Measurements from ENCODE around the gene PUSL1.
"Not testable (repeated sequence)": the region's sequence is repeated elsewhere in the genome, so short reads cannot be mapped to it uniquely, and the experiment has no call there.

Gene PUSL1

DNA sequence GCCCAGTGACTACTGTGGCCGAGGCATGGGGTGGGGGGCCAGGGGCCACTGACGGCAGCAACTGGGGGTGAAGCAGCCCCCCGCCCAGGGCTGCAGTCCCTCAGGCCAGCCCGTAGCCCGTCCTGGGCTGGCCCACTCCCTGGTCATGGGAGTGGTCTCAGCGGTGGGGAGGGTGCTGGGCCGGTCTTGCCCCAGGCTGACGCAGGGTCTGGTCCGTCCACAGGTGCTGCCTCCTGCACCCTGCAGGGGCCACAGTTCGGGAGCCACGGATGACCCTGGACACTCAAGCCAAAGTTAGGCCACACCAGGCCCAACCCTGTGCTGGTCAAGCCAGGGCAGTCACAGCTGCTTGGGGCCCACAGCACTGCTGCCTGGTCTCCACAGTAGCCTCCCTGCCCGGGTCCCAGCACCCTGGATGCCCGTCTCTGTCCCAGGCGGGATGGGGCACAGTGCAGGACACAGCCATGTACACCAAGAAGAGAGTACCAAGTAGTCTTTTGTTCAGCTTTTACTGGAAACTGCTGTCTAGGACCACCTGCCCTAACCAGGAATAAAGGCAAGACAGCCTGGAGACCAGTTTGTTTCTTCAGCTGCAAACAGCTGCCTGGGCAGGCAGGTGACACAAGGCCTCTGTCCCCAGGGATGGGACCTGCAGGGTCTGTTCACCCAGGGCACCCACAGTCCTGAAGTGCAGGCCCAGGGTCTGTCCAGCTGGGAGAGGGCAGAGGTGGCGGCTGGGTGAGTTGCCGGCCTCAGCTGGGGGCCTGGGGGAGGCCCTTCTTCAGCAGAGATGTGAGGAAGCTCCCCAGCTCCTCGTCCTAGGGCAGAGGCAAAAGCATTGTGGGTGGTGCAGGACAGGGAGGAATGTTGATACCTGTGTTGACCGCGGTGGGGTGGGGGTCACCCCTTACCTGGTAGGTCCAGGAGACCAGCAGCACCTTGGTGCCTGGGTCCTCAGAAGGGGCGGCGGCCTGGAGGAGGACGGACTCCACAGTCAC lies 3.0 kb downstream of the PUSL1 start:
- DNase-seq: no peak

DNA sequence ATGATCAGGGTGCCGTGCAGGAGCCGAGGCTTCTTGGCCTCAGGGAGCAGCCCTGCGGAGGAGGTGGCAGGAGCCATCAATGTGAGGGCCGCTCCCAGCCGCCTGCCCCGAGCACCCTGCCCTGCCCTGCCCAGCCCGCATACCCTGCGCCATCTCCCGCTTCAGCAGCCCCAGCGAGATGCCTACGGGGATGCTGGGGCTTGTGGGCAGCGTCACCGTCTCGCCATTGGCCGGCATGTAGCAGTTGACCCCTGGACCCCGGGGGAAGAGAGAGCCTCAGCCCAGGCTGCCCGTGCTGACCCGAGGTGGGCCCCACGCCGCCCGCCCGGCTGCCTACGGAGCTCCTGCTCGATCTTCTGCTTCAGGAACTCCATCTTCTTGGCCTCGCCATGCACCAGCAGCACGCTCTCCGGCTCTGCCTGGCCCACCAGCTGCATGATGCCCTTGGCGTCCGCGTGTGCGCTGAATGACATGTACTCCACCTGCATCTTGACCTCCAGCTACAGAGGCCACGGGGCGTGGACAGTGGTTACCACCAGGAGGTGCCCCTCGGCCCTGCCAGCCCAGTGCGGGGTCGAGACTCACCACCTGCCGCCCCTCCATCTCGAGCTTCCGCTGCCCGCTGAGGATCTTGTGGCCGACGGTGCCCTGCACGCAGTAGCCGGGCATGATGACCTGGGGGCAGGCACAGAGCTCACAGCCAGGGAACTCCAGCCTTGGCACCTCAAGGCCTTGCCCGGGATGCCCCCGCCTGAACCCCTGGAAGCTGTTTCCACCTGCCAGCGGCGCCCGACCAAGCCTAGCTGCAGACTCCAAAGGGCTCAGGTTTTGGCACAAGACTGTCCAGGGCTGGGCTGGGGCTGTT lies 4.3 kb downstream of the PUSL1 start:
- no peak for DNase-seq

DNA sequence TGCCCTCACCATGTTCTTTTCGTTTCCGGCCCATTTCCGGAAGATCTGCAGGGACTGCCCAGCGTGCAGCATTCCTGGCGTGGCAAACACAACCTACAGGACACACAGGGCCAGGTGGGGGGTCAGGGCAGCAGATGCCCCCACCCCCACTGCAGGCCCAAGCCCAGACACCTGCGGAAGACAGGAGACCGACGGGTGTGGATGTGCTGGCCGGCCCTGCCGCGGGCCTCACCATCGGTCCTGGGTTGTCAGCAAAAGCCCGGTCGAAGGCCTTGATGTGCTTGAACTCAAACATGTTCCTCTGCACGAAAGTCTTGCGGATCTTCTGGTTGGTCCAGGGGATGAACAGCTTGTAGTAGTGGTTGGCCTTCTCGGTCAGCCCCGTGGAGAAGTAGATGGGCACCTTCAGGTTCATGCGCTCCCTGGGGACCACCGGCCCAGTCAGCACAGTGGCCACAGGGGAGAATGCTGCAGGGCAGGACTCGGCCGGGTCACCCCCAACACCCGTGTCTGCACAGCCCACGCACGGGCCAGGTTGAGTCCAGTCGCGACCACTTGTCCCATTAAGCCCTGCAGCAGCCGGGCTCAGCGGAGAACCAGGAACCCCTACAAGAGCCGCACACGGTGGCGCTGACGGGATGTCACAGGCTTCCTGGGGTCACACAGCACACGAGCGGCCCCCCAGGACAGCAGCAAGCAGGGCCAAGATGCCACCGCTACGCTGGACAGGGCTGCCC lies 5.3 kb downstream of the PUSL1 start:
- DNase-seq: no peak

DNA sequence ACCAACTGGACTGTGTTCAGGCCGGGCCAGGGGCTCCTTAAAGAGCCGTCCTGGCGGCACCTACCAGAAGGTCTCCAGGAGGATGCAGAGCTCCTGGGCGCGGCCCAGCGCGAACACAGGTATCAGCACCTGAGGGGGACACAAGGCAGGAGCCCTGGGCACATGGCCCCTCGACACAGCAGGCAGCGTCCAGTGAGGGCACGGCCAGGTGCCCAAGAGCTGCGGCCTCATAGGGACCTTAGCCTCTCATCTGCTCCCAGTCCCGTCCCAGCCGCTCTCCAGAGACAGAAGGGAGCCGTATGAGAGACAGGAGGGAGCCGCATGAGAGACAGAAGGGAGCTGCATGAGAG lies 5.8 kb downstream of the PUSL1 start:
- no peak for DNase-seq

- no peak for DNase-seq
These were observed 6.4 kb downstream of the PUSL1 start for GRCh38 chr1:1314678-1315335.

DNA sequence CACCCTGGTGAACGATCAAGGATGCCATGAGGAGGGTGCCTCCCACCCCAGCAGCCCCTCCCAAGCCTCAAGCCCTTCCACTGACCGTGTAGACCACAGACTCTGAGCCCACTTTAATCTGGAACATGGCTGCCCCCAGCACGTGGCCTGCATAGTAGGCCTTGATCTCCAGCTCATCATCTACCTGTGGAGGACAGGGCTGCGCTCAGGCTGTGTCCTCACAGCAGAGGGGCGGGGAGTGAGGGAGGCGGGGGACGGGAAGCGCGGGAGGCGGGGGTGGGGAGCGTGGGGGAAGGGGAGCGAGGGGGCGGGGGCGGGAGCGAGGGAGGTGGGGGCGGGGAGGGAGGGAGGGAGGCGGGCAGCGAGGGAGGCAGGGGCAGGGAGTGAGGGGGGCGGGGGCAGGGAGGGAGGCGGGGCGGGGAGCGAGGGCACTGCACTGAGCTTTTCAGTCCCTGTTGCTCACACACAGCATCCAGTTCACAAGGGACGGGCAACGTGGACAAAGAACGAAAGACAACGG lies 7.1 kb downstream of the PUSL1 start:
- DNase-seq: no peak

DNA sequence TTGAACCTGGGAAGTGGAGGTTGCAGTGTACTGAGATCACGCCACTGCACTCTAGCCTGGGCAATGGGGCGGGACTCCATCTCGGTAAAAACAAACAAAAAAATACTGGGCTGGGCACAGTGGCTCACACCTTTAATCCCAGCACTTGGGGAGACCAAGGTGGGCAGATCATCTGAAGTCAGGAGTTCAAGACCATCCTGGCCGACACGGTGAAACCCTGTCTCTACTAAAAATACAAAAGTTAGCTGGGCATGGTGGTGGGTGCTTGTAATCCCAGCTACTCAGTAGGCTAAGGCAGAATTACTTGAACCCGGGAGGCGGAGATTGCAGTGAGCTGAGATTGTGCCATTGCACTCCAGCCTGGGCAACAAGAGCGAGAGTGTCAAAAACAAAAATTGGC lies 7.8 kb downstream of the PUSL1 start:
- DNase-seq: not testable (repeated sequence)

DNA sequence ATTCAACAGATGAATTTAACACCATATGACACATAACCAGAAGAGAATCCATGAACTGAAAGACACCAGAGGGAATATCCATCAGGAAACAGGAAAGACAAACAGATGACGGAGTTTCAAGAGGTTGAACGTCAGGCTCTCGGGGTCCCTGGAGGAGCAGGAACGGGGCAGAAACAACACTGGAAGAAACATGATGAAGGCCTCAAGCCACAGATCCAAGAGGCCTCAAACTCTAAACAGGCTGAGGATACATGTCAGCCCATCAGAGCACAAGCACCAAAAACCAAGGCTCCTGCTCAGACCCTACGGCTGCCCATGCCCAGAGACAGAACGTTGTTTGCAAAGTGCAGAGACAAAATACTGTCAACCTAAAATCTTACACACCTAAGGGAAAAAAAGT lies 9.0 kb downstream of the PUSL1 start:
- DNase-seq: no peak

- DNase-seq: peak; percentile 79
These were observed 9.8 kb downstream of the PUSL1 start for GRCh38 chr1:1318131-1318652.

DNA sequence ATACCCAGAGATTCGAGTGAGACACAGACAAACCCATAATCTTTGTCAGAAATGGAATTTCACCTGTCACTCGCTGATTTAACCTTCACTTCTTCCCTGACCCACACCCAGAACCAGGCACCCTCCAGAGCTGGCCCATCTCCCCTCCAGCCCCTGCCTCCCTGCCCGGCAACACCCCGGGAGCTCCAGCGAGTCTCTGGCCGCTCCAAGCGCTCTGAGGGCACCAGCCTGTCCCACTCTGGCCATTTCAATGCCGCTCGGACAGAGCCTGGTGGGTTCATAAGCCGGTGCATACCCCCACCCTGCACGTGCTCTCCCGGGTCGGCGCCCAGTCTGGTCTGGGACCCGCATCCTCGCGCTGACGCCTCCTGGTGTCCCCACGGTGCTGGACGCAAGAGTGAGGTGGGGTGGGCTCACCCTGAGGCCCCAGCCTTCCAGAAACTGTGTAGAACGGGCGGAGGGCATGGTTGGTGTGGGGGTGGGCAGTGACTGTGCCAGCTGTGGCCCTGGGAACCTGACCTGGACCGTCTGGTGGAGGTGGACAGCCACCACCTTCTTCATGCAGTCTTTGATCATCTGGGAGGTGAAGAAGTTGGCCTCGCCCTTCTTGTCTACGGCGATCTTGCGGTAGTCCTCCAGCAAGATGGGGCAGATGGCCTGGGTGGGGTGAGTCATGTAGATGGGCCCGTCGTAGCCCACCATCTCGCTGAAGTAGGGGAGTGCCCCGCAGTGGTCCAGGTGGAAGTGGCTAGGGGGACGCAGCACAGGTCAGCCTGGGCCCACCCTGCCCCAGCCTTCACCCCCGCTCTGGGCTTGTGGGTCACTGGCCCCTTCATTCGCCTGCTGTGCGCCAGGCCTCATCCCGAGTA lies 10.6 kb downstream of the PUSL1 start:
- no peak for DNase-seq

GRCh38 chr1:1319646-1319941 lies 11.2 kb downstream of the PUSL1 start:
- DNase-seq: no peak

DNA sequence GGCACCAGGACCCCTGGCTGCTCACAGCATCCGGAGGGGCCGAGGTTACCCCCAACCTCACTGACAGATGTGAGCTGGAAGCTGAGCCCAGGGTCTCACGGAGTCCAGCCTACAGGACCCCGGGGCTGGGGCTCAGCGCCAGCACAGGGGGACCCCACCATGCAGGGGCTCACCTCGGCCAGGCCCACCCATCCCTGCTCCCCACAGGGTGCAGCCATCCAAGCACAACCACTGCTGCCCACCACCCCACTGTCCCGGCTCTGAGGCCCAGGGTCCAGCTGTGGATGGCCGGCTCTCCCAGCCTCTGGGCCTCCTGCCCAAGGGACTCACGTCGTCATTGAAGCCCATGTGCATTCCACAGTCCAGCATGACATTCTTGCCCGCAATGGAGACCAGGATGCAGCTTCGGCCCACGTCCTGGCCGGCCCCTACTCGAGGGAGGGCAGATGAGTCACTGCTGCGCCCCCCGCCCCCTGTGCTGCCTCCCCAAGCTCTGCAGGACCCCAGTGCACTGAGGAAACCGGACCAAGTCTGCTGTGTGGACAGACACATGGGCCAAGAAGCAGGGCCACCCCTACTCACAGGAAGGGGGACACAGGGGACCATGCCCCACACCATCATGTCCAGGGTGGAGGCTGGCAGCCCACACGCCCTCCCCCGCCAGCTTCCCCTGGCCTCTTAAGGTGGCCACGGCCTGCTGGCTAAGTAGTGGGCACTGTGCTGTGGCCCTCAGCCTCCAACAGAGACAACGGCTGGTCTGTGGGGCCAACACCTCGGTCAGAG lies 12.5 kb downstream of the PUSL1 start:
- DNase-seq: no peak

DNA sequence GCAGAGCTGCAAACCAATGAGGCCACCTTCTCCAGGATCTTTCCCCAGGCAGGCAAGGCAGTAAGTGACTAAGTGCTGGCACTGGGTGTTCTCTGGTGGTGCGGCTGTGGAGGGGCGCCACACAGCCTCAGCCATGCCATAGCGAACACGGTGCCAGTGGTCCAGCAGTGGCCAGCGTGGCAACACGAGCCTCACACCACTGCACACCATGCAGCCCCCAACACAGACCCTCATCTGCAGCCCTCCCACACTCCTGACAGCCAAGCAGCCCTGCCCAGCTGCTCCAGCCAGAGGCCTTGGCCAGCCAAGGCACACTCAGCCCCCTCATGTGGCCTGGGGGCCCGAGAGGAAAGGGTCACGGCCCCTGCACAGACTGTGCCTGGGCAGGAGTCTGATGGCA lies 13.1 kb downstream of the PUSL1 start:
- DNase-seq: no peak

GRCh38 chr1:1322418-1322817 lies 14.0 kb downstream of the PUSL1 start:
- DNase-seq: no peak

- no peak for DNase-seq
These were observed 14.6 kb downstream of the PUSL1 start for GRCh38 chr1:1322952-1323351.

GRCh38 chr1:1324084-1324523 lies 15.7 kb downstream of the PUSL1 start:
- DNase-seq: no peak

- DNase-seq: peak; percentile 92
These were observed 16.3 kb downstream of the PUSL1 start, which contains the start of the genes CPTP and INTS11 for GRCh38 chr1:1324524-1325287. TSS of gene CPTP (plus strand) at chr1:1324802. CDS start at chr1:1326911, 2,109 bp downstream. TSS of gene INTS11 (minus strand) at chr1:1324660. CDS start at chr1:1324608, 52 bp downstream.

- no peak for DNase-seq
These were observed 17.1 kb downstream of the PUSL1 start for GRCh38 chr1:1325288-1326074.
